OCI-LY7 (cell line): Measurements from ENCODE around the gene FOXA2. TPM values are rescaled to one million over a fixed set of nuclear protein-coding genes. Genes with fewer than 3 reads are reported as not detected.

Experiments
- BruUV-seq: library from RNA; stranded (reverse); fragments of 400-500 nt; replicated peaks from 2 replicates; lab custom pipeline; 2021; lab: Mats Ljungman, UMichigan
- CTCF ChIA-PET: fragments of 300-600 bp; sonication (Branson Sonifier 250); formaldehyde crosslinking; loops from one replicate; lab custom pipeline; 2022; ENCODE audit warnings: antibody characterized with exemption; ENCODE audit not compliant: unreplicated experiment; lab: Charles Lee
- POLR2A ChIA-PET: fragments of 300-600 bp; sonication (Branson Sonifier 250); formaldehyde crosslinking; loops from one replicate; lab custom pipeline; 2022; ENCODE audit warnings: antibody characterized with exemption; lab: Charles Lee
- DNase-seq: peaks from one replicate; pipeline ENCODE4 v3.0.0-alpha.2; 2015; ENCODE audit warnings: low spot score
- H2AFZ ChIP-seq: fragments of 200-600 bp; sonication (generic), shearing (Covaris generic); 2 replicates; pipeline ENCODE4 v1.6.1; 2014; ENCODE audit warnings: mild to moderate bottlenecking, antibody characterized with exemption, low read length, moderate library complexity
- H3K27ac ChIP-seq: fragments of 200-600 bp; sonication (generic); 2 replicates; pipeline ENCODE4 v1.5.1; 2014; ENCODE audit warnings: mixed run types, low read depth, mild to moderate bottlenecking, moderate library complexity, low read length, inconsistent platforms; ENCODE audit not compliant: poor library complexity, severe bottlenecking
- H3K36me3 ChIP-seq: fragments of 200-600 bp; sonication (generic); 2 replicates; pipeline ENCODE4 v1.6.1; 2014; ENCODE audit warnings: mild to moderate bottlenecking, antibody characterized with exemption, low read length, moderate library complexity, mixed read lengths; ENCODE audit not compliant: insufficient read depth
- H3K4me1 ChIP-seq: fragments of 200-600 bp; sonication (generic); 2 replicates; pipeline ENCODE4 v1.5.1; 2014; ENCODE audit warnings: mild to moderate bottlenecking, low read length; ENCODE audit not compliant: insufficient read depth, poor library complexity, severe bottlenecking
- H3K4me2 ChIP-seq: fragments of 200-600 bp; sonication (generic); 2 replicates; pipeline ENCODE4 v1.6.1; 2014; ENCODE audit warnings: mild to moderate bottlenecking, low read length
- H3K4me3 ChIP-seq: fragments of 200-600 bp; sonication (generic); 2 replicates; pipeline ENCODE4 v1.5.1; 2014; ENCODE audit warnings: mild to moderate bottlenecking, low read depth, low read length; ENCODE audit not compliant: poor library complexity, severe bottlenecking
- H3K79me2 ChIP-seq: fragments of 200-600 bp; sonication (generic); 2 replicates; pipeline ENCODE4 v1.6.1; 2016; ENCODE audit warnings: low read depth, mild to moderate bottlenecking, low read length, moderate library complexity, mixed read lengths; ENCODE audit not compliant: insufficient read depth
- H3K9me2 ChIP-seq: fragments of 200-600 bp; sonication (generic); 2 replicates; pipeline ENCODE4 v1.6.1; 2016; ENCODE audit warnings: mild to moderate bottlenecking, low read length, mixed read lengths; ENCODE audit not compliant: insufficient read depth
- H3K9me3 ChIP-seq: fragments of 200-600 bp; sonication (generic); 2 replicates; pipeline ENCODE4 v1.6.1; 2014; ENCODE audit warnings: mild to moderate bottlenecking, mixed run types, low read length, mixed read lengths
- H4K20me1 ChIP-seq: fragments of 200-600 bp; sonication (generic); 2 replicates; pipeline ENCODE4 v1.6.1; 2014; ENCODE audit warnings: mild to moderate bottlenecking, antibody characterized with exemption, low read length, moderate library complexity, mixed read lengths; ENCODE audit not compliant: insufficient read depth
- CTCF ChIP-seq: fragments of 200-600 bp; sonication (generic); conservative IDR thresholded peaks from 2 replicates; pipeline ENCODE4 v1.5.1; 2014; ENCODE audit warnings: mild to moderate bottlenecking, antibody characterized with exemption, low read length, moderate library complexity, mixed read lengths
- EZH2phosphoT487 ChIP-seq: fragments of 200-600 bp; sonication (generic); IDR thresholded peaks from 2 replicates; pipeline ENCODE4 v1.6.1; 2018; ENCODE audit warnings: low read depth, borderline replicate concordance, mild to moderate bottlenecking, mixed run types, antibody characterized with exemption, low read length, moderate library complexity, mixed read lengths
- intact Hi-C: fragments of 100-400 bp; cut with micrococcal nuclease; formaldehyde crosslinking; loops from one replicate; pipeline ENCODE4 v1.10.0; 2022; ENCODE audit not compliant: unreplicated experiment
- total RNA-seq, 2 experiments: library from RNA; depleted of rRNA in 1 of 2; stranded (reverse); fragments of >200 nt in 1 of 2; shearing (Covaris generic) in 1 of 2; gene quantifications; 2 replicates each; pipeline ENCODE4 v1.2.3, GENCODE V29; 2014 to 2022

FOXA2 gene
- total RNA-seq, 2 experiments from 2014 or later: not detected

- Histone ChIP-seq H4K20me1 (no peaks in the 10 kb centered on the region), H3K4me3 (no peak overlapping the region), H3K9me3 (no peaks in the 10 kb centered on the region), H2AFZ (no peak overlapping the region), H3K79me2 (no peaks in the 10 kb centered on the region), H3K9me2 (no peaks in the 10 kb centered on the region), H3K27ac (no peak overlapping the region), H3K4me1 (no peaks in the 10 kb centered on the region), H3K36me3 (no peaks in the 10 kb centered on the region), H3K4me2 (no peak overlapping the region)
- intact Hi-C loops: no loop called here
- TF ChIP-seq CTCF: no peak
- TF ChIP-seq EZH2phosphoT487: no peak
- ChIA-PET CTCF (no interaction called here), POLR2A (no interaction called here)
- no TSS peak for BruUV-seq
- DNase-seq: no peak
Observed at GRCh38 chr20:22611636-22612035, 27.3 kb upstream of the FOXA2 start.

- intact Hi-C loops: no loop called here
- CTCF ChIA-PET: no interaction called here
Observed at GRCh38 chr20:22607695-22608094, 23.3 kb upstream of the FOXA2 start.

More at GRCh38 chr20:22607695-22608094, 23.3 kb upstream of the FOXA2 start:
- TF ChIP-seq CTCF: no peak
- no peak for TF ChIP-seq EZH2phosphoT487
- H2AFZ ChIP-seq: no peak overlapping the region
- H3K36me3 ChIP-seq: no peaks in the 10 kb centered on the region
- H3K79me2 ChIP-seq: no peaks in the 10 kb centered on the region
- no peaks in the 10 kb centered on the region for H3K9me2 ChIP-seq
- no peaks in the 10 kb centered on the region for H3K9me3 ChIP-seq
- no peak for DNase-seq
- BruUV-seq: no TSS peak
- no peaks in the 10 kb centered on the region for H4K20me1 ChIP-seq
- no peak overlapping the region for H3K27ac ChIP-seq
- POLR2A ChIA-PET: interaction anchor here (1.6 kb wide), 1 partner anchor 11 kb away, joined by 6 read pairs; no protein-coding TSS in a partner anchor
- H3K4me1 ChIP-seq: no peaks in the 10 kb centered on the region
- H3K4me2 ChIP-seq: no peak overlapping the region
- H3K4me3 ChIP-seq: no peak overlapping the region
